ENCODE measurements around the gene MAP2K6.

Gene MAP2K6

DNA sequence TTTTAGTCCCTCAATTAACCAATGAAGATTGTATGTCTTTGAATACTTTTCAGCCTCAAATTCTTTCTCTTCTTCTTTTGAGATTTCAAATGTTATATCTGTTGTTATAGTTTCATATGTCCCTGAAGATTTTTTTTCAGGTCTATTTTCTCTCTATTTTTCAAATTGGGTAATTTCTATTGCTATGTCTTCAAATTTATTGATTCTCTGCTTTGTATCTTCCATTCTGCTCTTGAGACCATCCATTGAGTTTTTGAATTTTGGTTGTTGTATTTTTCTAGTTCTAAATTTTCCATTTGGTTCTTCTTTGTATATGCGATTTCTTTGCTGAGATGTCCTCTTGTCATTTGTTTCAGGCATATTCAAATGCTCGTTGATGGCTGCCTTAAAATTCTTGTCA, 26.7 kb downstream of the MAP2K6 start:
- Histone ChIP-seq H3K27me3 (ENCODE audit: insufficient read depth, low read length, poor library complexity, severe bottlenecking) (no peaks in the 10 kb centered on the region), H3K9me3 (ENCODE audit: insufficient read depth, low read depth, low read length) (peaks cover 3% of the 10 kb centered on the region; the same call in 1 of the 2 replicates), H3K36me3 (ENCODE audit: insufficient read depth, low read length) (no peaks in the 10 kb centered on the region), H3K4me1 (ENCODE audit: insufficient read depth, low read length, poor library complexity, severe bottlenecking) (peaks cover 6% of the 10 kb centered on the region), H3K4me3 (ENCODE audit: low read length, poor library complexity, severe bottlenecking) (no peak overlapping the region), H2AFZ (ENCODE audit: low read length) (no peak overlapping the region), H3K9ac (ENCODE audit: low read depth, low read length, poor library complexity, severe bottlenecking) (no peak overlapping the region), H4K20me1 (ENCODE audit: insufficient read depth, low read length, poor library complexity, severe bottlenecking) (peaks cover 16% of the 10 kb centered on the region), H3F3A (ENCODE audit: low read depth) (no peaks in the 10 kb centered on the region), H3K79me2 (ENCODE audit: insufficient read depth, low read length) (peaks cover 20% of the 10 kb centered on the region), H3K9me2 (replicated peaks; ENCODE audit: low read depth, low read length) (no peaks in the 10 kb centered on the region), H3K4me2 (ENCODE audit: low read depth, low read length, poor library complexity, severe bottlenecking) (no peak overlapping the region)
- no peak for TF ChIP-seq EZH2phosphoT487 (IDR thresholded peaks at IDR 0.05; ENCODE audit: borderline replicate concordance)
- TF ChIP-seq, protein P1, sequence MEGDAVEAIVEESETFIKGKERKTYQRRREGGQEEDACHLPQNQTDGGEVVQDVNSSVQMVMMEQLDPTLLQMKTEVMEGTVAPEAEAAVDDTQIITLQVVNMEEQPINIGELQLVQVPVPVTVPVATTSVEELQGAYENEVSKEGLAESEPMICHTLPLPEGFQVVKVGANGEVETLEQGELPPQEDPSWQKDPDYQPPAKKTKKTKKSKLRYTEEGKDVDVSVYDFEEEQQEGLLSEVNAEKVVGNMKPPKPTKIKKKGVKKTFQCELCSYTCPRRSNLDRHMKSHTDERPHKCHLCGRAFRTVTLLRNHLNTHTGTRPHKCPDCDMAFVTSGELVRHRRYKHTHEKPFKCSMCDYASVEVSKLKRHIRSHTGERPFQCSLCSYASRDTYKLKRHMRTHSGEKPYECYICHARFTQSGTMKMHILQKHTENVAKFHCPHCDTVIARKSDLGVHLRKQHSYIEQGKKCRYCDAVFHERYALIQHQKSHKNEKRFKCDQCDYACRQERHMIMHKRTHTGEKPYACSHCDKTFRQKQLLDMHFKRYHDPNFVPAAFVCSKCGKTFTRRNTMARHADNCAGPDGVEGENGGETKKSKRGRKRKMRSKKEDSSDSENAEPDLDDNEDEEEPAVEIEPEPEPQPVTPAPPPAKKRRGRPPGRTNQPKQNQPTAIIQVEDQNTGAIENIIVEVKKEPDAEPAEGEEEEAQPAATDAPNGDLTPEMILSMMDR (conservative IDR thresholded peaks at IDR 0.05; ENCODE audit: low read length), result no peak

DNA sequence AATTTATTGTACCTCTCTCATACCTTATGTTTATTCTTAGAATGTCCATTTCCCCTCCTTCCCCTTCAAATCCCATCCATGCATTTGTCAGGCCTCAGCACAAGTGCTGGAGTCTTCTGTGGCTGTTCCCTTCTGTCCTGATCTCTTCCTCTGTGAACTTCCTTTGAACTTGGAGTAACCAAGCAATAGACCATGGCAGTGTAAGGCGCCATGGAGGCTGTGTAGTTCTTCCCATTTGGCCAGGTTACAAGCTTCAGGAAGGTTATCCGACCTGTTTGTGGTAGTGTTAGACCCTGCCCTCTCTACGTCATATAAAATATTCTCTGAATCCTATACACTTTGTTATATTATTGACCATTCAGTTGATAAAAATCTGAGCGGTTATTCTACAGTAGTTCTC, 28.6 kb downstream of the MAP2K6 start:
- Histone ChIP-seq H3K79me2 (ENCODE audit: insufficient read depth, low read length) (peaks cover 20% of the 10 kb centered on the region), H3K4me3 (ENCODE audit: low read length, poor library complexity, severe bottlenecking) (no peak overlapping the region), H3K27me3 (ENCODE audit: insufficient read depth, low read length, poor library complexity, severe bottlenecking) (no peaks in the 10 kb centered on the region), H3K9me3 (ENCODE audit: insufficient read depth, low read depth, low read length) (peaks cover 3% of the 10 kb centered on the region; the same call in 1 of the 2 replicates), H3K9ac (ENCODE audit: low read depth, low read length, poor library complexity, severe bottlenecking) (no peak overlapping the region), H3K4me2 (ENCODE audit: low read depth, low read length, poor library complexity, severe bottlenecking) (no peak overlapping the region), H3K9me2 (replicated peaks; ENCODE audit: low read depth, low read length) (no peaks in the 10 kb centered on the region), H4K20me1 (ENCODE audit: insufficient read depth, low read length, poor library complexity, severe bottlenecking) (peaks cover 14% of the 10 kb centered on the region), H3K36me3 (ENCODE audit: insufficient read depth, low read length) (no peaks in the 10 kb centered on the region), H2AFZ (ENCODE audit: low read length) (no peak overlapping the region), H3F3A (ENCODE audit: low read depth) (no peaks in the 10 kb centered on the region), H3K4me1 (ENCODE audit: insufficient read depth, low read length, poor library complexity, severe bottlenecking) (peaks cover 6% of the 10 kb centered on the region)
- TF ChIP-seq EZH2phosphoT487 (IDR thresholded peaks at IDR 0.05; ENCODE audit: borderline replicate concordance), result no peak
- TF ChIP-seq, protein P1 (conservative IDR thresholded peaks at IDR 0.05; ENCODE audit: low read length), result no peak

DNA sequence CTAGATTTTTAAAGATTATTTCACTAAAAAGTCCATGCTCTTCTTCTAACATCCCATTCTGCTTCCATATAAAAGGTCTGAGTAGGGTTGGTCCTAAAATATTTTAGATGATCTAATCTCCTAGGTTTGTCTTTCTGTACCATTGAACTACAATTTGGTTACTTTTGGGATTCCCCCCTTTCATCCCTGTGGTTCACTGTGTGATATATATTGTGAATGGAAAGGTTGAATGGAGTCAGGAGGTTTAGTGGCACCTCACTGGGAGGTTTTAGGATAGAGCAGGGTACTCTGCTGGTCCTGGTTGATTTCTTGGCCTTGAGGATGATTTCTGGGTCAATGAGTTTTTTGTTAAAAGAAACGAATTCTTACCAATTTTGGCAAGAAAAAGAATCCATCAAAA, 29.5 kb downstream of the MAP2K6 start:
- no peak for TF ChIP-seq EZH2phosphoT487 (IDR thresholded peaks at IDR 0.05; ENCODE audit: borderline replicate concordance)
- TF ChIP-seq, protein P1 (conservative IDR thresholded peaks at IDR 0.05; ENCODE audit: low read length), result no peak
- H3F3A ChIP-seq (ENCODE audit: low read depth), result no peaks in the 10 kb centered on the region
- H3K9me3 ChIP-seq (ENCODE audit: insufficient read depth, low read depth, low read length), result peaks cover 3% of the 10 kb centered on the region; the same call in 1 of the 2 replicates
- H3K4me2 ChIP-seq (ENCODE audit: low read depth, low read length, poor library complexity, severe bottlenecking), result no peak overlapping the region
- peaks cover 18% of the 10 kb centered on the region for H4K20me1 ChIP-seq (ENCODE audit: insufficient read depth, low read length, poor library complexity, severe bottlenecking)
- no peak overlapping the region for H3K9ac ChIP-seq (ENCODE audit: low read depth, low read length, poor library complexity, severe bottlenecking)
- H3K9me2 ChIP-seq (replicated peaks; ENCODE audit: low read depth, low read length), result no peaks in the 10 kb centered on the region
- H2AFZ ChIP-seq (ENCODE audit: low read length), result no peak overlapping the region
- no peak overlapping the region for H3K4me3 ChIP-seq (ENCODE audit: low read length, poor library complexity, severe bottlenecking)
- H3K4me1 ChIP-seq (ENCODE audit: insufficient read depth, low read length, poor library complexity, severe bottlenecking), result peaks cover 6% of the 10 kb centered on the region
- no peaks in the 10 kb centered on the region for H3K36me3 ChIP-seq (ENCODE audit: insufficient read depth, low read length)
- H3K79me2 ChIP-seq (ENCODE audit: insufficient read depth, low read length), result peaks cover 20% of the 10 kb centered on the region
- H3K27me3 ChIP-seq (ENCODE audit: insufficient read depth, low read length, poor library complexity, severe bottlenecking), result no peaks in the 10 kb centered on the region
